DMS53 treated with DMSO at 0.1 percent for 48 hours (cell line): ENCODE data around the gene WRAP73.

Experiments
- DNase-seq: peaks from one replicate; lab custom pipeline; 2025; ENCODE audit not compliant: unreplicated experiment; lab: John Stamatoyannopoulos, UW

The WRAP73 gene

GRCh38 chr1:3614755-3615742 is 34.9 kb downstream of the WRAP73 start:
- DNase-seq, result no peak

GRCh38 chr1:3612123-3612522 is 37.8 kb downstream of the WRAP73 start:
- DNase-seq, result no peak

GRCh38 chr1:3611170-3612019 is 38.5 kb downstream of the WRAP73 start, which contains the start of gene MEGF6:
Gene MEGF6 (minus strand): TSS chr1:3611508. CDS start chr1:3611268, 240 bp downstream.
- DNase-seq, result no peak

DNA sequence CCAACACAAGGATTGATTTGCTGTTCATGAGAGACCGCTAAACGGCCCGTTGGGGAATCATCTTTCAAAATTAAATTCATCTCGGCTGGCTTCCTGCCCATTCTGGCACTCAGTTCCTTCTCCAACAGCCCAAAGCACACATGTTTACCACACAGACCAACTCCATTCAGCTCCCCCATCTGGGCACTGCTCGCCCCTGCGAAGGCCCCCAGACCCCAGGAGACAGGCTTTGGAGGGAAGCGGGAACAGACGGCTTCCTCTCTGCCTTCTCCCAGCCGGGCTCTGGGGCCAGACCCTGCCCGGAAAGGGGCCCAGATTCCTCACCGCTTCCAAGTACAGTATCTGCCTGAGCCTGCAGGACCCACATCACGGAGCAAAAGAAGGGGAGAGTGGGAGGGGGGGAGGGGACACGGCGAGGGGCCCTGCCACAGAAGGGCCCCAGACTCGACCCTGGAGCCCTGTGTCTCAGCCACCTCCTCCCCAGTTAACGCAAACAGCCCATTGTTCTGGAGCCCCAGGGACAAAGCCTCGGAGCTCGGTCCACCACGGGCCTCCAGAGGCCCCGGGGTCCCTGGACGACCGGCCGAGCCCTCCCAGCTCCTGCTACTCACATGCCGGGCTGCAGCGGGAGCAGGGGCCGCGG is 39.3 kb downstream of the WRAP73 start:
- DNase-seq, result no peak

DNA sequence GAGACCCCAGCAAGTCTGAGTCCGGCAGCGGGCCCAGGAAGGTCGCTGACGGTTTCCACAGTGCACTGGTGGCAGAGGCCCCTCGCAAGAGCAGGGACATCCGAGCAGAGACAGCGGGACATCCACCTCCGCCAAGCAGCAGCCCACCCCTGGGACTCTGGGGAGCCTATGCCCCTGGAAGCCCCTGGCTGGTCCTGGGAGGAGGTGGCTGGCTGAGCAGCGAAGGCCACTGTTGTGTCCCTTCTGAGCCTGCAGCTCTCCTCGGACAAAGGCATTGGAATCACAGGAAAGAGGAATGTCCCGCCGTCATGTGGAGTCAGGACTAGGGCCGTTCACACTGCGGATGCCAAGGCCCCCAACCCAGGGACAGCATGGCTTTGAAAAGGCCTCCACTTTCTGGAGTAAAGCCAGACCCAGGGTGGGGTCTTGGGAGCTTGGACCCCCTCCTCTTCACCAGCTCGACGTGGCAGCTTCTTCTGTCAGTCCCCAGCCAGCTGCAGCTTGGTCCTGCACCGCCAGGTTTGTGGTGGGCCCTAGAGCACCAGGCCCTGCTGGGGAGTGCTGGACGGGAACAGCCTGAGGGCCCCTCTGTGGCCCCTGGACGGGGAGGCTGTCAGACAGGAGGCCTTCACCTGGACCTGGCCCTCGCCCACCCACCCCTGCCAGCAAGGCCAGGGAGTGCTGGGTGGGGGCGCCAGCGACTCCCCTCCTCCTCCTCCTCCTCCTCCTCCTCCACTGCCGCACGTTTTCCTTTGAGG is 40.0 kb downstream of the WRAP73 start:
- DNase-seq, result no peak

- DNase-seq, result no peak
Measured at GRCh38 chr1:3609016-3609768, 40.7 kb downstream of the WRAP73 start.

- DNase-seq, result no peak
Measured at GRCh38 chr1:3608154-3608553, 41.7 kb downstream of the WRAP73 start.

GRCh38 chr1:3607703-3608065 is 42.2 kb downstream of the WRAP73 start:
- no peak for DNase-seq

DNA sequence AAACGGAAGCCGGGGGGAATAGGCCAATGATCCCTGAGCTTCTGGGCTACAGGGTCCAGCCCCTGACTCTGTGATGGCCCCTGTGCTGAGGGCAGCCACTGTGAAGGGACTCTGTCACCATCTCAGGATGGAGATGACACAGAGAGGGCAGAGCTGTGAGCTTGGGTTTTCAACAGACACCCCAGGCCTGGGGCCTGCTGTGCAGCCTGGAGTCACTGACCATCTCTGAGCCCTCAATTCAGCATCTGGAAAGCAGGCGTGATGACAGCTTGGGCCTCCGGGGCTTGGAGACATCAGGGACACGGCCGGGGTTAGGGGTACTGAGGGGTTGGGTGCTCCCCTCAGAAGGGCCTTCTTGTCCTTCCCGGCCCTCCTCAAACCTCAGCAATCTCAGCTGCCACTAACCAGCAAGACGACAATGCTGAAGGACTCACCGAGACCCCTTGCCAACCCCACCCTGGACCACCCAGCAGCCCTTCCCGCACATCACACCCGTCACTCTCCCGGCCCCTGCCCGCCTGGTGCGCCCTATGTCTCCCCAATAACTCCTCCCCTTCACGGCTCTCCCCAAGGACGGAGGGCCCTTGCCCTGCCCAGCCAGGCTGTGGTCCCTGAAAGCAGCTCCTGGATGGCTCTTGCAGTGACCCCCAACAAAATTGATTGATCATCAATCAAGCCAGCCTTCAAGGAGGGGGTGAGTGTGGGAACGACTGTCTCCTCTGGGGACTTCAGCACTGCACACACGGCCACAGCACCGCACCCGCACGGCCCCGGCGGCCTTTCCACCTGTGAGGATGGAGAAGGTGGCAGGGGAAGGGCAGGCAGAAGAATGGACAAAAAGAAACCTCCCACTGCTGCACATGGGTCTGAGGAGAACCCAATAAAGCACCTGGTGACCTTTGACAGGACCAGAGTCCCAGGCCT is 42.9 kb downstream of the WRAP73 start:
- DNase-seq, result no peak

DNA sequence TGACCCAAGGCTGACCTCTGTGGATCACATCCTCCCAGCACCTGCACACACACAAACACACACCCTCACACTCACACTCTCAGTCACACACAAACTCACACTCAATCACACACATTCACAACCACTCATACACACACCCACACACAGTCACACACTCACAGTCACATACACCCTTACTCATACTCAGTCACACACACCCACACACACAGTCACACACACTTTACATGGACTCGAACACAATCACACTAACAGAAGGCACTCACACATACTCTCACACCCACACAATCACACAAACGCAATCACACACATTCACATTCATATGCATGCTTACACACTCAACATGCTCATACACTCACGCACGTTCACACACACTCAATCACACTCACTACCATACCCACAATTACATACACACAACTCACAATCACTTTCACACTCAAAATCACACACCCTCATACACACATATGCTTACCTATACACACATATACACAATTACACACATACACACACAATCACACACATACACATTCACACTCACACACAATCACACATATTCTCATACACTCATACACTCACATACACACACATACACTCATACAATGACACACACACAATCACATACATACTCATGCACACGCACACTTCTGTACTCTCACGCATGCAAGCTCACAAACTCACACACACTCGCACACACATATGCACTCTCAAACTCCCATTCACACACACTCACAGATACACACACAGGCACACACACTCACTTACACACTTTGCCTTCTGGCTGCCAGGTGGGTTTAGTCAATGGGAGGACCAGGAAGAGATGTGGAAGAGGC is 44.7 kb downstream of the WRAP73 start:
- DNase-seq, result no peak

GRCh38 chr1:3604468-3604974 is 45.4 kb downstream of the WRAP73 start:
- no peak for DNase-seq

- no peak for DNase-seq
Measured at GRCh38 chr1:3603571-3604467, 46.1 kb downstream of the WRAP73 start.

DNA sequence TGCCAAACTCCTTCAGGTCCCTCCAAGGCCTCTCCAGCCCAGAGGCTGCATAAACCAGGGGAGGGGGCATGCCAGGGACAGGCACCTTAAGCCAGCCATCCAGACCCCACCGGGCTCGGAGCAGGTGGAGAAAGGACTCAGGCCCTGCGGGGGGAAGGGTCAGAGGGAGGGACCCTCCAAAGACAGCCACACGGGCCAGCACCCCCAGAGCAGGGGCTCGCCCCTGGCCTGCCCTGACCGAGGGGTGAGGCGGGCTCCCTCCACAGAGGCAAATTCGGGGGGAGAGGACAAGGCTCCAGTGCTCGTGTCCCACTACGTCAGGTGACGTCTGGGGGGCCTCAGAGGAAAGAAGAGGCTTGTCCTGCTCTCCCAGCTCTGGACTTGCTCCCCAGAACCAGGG is 46.7 kb downstream of the WRAP73 start:
- DNase-seq, result no peak

DNA sequence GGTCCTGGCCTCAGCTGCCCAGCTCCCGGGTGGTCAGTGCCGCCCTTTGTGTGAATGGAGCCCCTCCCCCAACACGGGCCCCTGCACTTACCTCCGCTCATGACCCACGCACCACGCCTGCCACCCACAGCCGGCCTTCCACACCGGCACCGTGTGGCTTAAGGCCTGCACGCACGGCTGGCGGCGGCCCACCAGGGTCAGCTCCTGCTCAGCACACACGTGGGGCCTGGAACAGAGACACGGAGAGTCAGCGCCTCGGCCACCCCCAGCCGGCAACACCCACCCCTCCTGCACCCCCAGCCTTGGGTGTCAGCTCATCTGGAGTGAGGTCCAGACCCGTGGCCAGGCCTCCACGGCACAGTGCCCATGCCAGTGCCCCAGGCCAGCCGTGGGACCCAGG is 47.5 kb downstream of the WRAP73 start:
- DNase-seq, result no peak

- DNase-seq, result no peak
Measured at GRCh38 chr1:3601743-3602142, 48.2 kb downstream of the WRAP73 start.

DNA sequence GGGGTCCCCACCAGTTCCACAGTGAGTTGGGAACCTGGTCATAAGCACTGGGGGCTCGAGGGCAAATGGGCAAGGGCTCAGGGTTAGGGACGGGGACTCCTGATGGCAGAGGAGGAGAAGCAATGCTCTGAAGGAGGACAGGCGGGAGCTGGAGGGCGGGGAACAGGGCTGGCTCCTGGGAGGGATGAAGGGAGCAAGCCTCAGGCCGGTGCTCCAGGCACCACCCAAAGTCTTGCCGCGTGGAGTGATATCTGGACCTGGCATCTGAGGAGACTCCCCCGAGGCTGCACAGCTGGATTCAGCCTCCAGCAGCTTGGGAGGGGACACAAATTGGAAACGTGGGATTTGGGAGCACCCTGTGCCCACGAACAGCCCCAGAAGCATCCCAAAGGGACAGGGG is 49.5 kb downstream of the WRAP73 start:
- no peak for DNase-seq

GRCh38 chr1:3599816-3600215 is 50.1 kb downstream of the WRAP73 start:
- DNase-seq, result no peak
